SK-N-SH treated with all-trans-retinoic acid at 6 μM for 48 hours (cell line): ENCODE results near the gene FPGS.

Experiments
- ATAC-seq: fragments of 200-7000 bp; cut with Tn5 transposase; 3 replicates; pipeline ENCODE4 v1.9.1; 2020; ENCODE audit warnings: mild to moderate bottlenecking, moderate library complexity
- ARNTL ChIP-seq: fragments of 450-650 bp; formaldehyde crosslinking; IDR thresholded peaks from 2 replicates; pipeline ENCODE4 v1.5.0; 2020; ENCODE audit warnings: low read depth, mild to moderate bottlenecking, moderate library complexity, borderline replicate concordance
- CREB5 ChIP-seq: fragments of 250-450 bp; sonication (Bioruptor Pico); IDR thresholded peaks from 2 replicates; pipeline ENCODE4 v1.5.1; 2020; ENCODE audit warnings: low read depth, mild to moderate bottlenecking, moderate library complexity
- CSDC2 ChIP-seq: fragments of 250-450 bp; sonication (Bioruptor Pico); IDR thresholded peaks from 2 replicates; pipeline ENCODE4 v1.5.0; 2020; ENCODE audit warnings: mild to moderate bottlenecking, moderate library complexity
- CSRNP3 ChIP-seq: fragments of 250-450 bp; sonication (Bioruptor Pico); IDR thresholded peaks from 2 replicates; pipeline ENCODE4 v1.5.1; 2021; ENCODE audit warnings: mild to moderate bottlenecking, moderate library complexity
- GLIS3 ChIP-seq: fragments of 250-450 bp; sonication (Bioruptor Pico); IDR thresholded peaks from 2 replicates; pipeline ENCODE4 v1.5.0; 2020; ENCODE audit warnings: mild to moderate bottlenecking, moderate library complexity
- ISL1 ChIP-seq: fragments of 250-450 bp; sonication (Bioruptor Pico); IDR thresholded peaks from 2 replicates; pipeline ENCODE4 v2.1.2; 2022; ENCODE audit warnings: mild to moderate bottlenecking, moderate library complexity
- OSR1 ChIP-seq: fragments of 250-450 bp; sonication (Bioruptor Pico); IDR thresholded peaks from 2 replicates; pipeline ENCODE4 v1.8.0; 2022; ENCODE audit warnings: moderate library complexity, mild to moderate bottlenecking, inconsistent platforms
- PATZ1 ChIP-seq: fragments of 250-450 bp; sonication (Bioruptor Pico); IDR thresholded peaks from 2 replicates; pipeline ENCODE4 v1.8.0; 2020; ENCODE audit warnings: mild to moderate bottlenecking, moderate library complexity, borderline replicate concordance
- PPARA ChIP-seq: fragments of 250-450 bp; sonication (Bioruptor Pico); IDR thresholded peaks from 2 replicates; pipeline ENCODE4 v1.5.0; 2020; ENCODE audit warnings: mild to moderate bottlenecking, borderline replicate concordance
- RARB ChIP-seq: fragments of 250-450 bp; sonication (Bioruptor Pico); IDR thresholded peaks from 2 replicates; pipeline ENCODE4 v1.8.0; 2021; ENCODE audit warnings: mild to moderate bottlenecking, moderate library complexity
- TCF4 ChIP-seq: fragments of 250-450 bp; sonication (Bioruptor Pico); IDR thresholded peaks from 2 replicates; pipeline ENCODE4 v1.8.0; 2021; ENCODE audit warnings: mild to moderate bottlenecking, moderate library complexity, borderline replicate concordance
- TOX ChIP-seq: fragments of 250-450 bp; sonication (Bioruptor Pico); IDR thresholded peaks from 2 replicates; pipeline ENCODE4 v1.8.0; 2021; ENCODE audit warnings: mild to moderate bottlenecking, moderate library complexity, borderline replicate concordance
- TSHZ2 ChIP-seq: fragments of 250-450 bp; sonication (Bioruptor Pico); IDR thresholded peaks from 2 replicates; pipeline ENCODE4 v1.5.0; 2020; ENCODE audit warnings: mild to moderate bottlenecking, moderate library complexity
- ZC3H10 ChIP-seq: fragments of 250-450 bp; sonication (Bioruptor Pico); IDR thresholded peaks from 2 replicates; pipeline ENCODE4 v1.5.1; 2021; ENCODE audit warnings: mild to moderate bottlenecking, moderate library complexity
- ZFP3 ChIP-seq: fragments of 250-450 bp; sonication (Bioruptor Pico); IDR thresholded peaks from 2 replicates; pipeline ENCODE4 v1.5.0; 2020; ENCODE audit warnings: mild to moderate bottlenecking, moderate library complexity
- ZFP30 ChIP-seq: fragments of 450-650 bp; formaldehyde crosslinking; IDR thresholded peaks from 2 replicates; pipeline ENCODE4 v1.5.0; 2022; ENCODE audit warnings: mild to moderate bottlenecking, moderate library complexity
- ZNF565 ChIP-seq: fragments of 450-650 bp; formaldehyde crosslinking; conservative IDR thresholded peaks from 2 replicates; pipeline ENCODE4 v1.5.0; 2020; ENCODE audit warnings: low read depth, mild to moderate bottlenecking, moderate library complexity
- ZNF70 ChIP-seq: fragments of 450-650 bp; formaldehyde crosslinking; IDR thresholded peaks from 2 replicates; pipeline ENCODE4 v1.5.0; 2020; ENCODE audit warnings: mild to moderate bottlenecking, moderate library complexity
- ZNF8 ChIP-seq: fragments of 450-650 bp; formaldehyde crosslinking; IDR thresholded peaks from 2 replicates; pipeline ENCODE4 v1.5.0; 2020; ENCODE audit warnings: mild to moderate bottlenecking, moderate library complexity
- TF ChIP-seq, protein P1 (sequence below): fragments of 250-450 bp; sonication (Bioruptor Pico); IDR thresholded peaks from 2 replicates; pipeline ENCODE4 v1.8.0; 2021; ENCODE audit warnings: low read depth, mild to moderate bottlenecking, moderate library complexity, borderline replicate concordance

The FPGS gene

DNA sequence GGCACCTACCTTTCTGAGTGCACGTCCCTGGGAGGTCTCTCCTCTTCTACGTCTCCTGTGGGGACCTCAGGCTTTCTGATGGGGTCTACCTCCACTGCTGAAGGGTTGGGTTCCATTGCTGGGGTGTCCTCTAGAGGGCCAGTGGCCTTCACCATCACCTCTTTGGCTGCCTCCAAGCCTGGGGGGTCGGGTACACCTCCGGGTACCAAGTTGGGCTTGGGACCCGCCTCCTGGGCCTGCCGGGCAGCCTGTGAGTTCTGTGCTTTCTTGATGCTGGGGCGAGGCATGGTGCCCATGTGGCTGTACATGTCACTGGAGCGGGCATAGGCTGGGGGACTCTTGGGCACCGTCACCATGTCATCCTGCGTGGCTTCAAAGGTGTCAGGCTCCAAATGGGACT is 28.7 kb upstream of the FPGS start (continued):
- no peak for TF ChIP-seq PATZ1 (CRISPR knock-in tag)
- TF ChIP-seq ZNF565 = no peak
- TF ChIP-seq PPARA = no peak
- no peak for TF ChIP-seq RARB (CRISPR knock-in tag)
- TF ChIP-seq CSDC2 (CRISPR knock-in tag) = no peak

GRCh38 chr9:127776195-127776923 is 26.3 kb upstream of the FPGS start:
- TF ChIP-seq PPARA (no peak), ARNTL (CRISPR knock-in tag) (no peak), ZFP3 (CRISPR knock-in tag) (no peak), ZNF70 (CRISPR knock-in tag) (no peak), TSHZ2 (CRISPR knock-in tag) (no peak), PATZ1 (CRISPR knock-in tag) (no peak), CSRNP3 (CRISPR knock-in tag) (no peak), RARB (CRISPR knock-in tag) (no peak), GLIS3 (CRISPR knock-in tag) (no peak), OSR1 (CRISPR knock-in tag) (no peak), ZFP30 (CRISPR knock-in tag) (no peak), TOX (CRISPR knock-in tag) (no peak), TCF4 (CRISPR knock-in tag) (no peak), ISL1 (CRISPR knock-in tag) (no peak), ZC3H10 (no peak), ZNF8 (CRISPR knock-in tag) (no peak), CREB5 (CRISPR knock-in tag) (no peak)
- TF ChIP-seq, protein P1, sequence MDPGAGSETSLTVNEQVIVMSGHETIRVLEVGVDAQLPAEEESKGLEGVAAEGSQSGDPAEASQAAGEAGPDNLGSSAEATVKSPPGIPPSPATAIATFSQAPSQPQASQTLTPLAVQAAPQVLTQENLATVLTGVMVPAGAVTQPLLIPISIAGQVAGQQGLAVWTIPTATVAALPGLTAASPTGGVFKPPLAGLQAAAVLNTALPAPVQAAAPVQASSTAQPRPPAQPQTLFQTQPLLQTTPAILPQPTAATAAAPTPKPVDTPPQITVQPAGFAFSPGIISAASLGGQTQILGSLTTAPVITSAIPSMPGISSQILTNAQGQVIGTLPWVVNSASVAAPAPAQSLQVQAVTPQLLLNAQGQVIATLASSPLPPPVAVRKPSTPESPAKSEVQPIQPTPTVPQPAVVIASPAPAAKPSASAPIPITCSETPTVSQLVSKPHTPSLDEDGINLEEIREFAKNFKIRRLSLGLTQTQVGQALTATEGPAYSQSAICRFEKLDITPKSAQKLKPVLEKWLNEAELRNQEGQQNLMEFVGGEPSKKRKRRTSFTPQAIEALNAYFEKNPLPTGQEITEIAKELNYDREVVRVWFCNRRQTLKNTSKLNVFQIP = no peak
- no peak for ATAC-seq
